Loucy (cell line): ENCODE results near the gene SMARCA1.

Experiments used
- H2AFZ ChIP-seq: fragments of 200-600 bp; sonication (generic); 2 replicates; pipeline ENCODE4 v1.6.0; 2016; ENCODE audit warnings: antibody characterized with exemption, mild to moderate bottlenecking, low read length, moderate library complexity
- H3F3A ChIP-seq: fragments of 200-600 bp; 2 replicates; pipeline ENCODE4 v1.6.0; 2016; ENCODE audit warnings: antibody characterized with exemption, low read depth, mild to moderate bottlenecking
- H3K27me3 ChIP-seq: fragments of 200-600 bp; sonication (generic); 2 replicates; pipeline ENCODE4 v1.6.1; 2014; ENCODE audit warnings: low read length, mild to moderate bottlenecking; ENCODE audit not compliant: insufficient read depth, poor library complexity, severe bottlenecking
- H3K36me3 ChIP-seq: fragments of 200-600 bp; sonication (generic); 2 replicates; pipeline ENCODE4 v1.6.1; 2016; ENCODE audit warnings: low read length; ENCODE audit not compliant: insufficient read depth
- H3K4me1 ChIP-seq: fragments of 200-600 bp; sonication (generic); 2 replicates; pipeline ENCODE4 v1.5.1; 2014; ENCODE audit warnings: low read length, mild to moderate bottlenecking; ENCODE audit not compliant: insufficient read depth, poor library complexity, severe bottlenecking
- H3K4me2 ChIP-seq: fragments of 200-600 bp; sonication (generic); 2 replicates; pipeline ENCODE4 v1.6.0; 2014; ENCODE audit warnings: antibody characterized with exemption, low read length, low read depth, mild to moderate bottlenecking; ENCODE audit not compliant: poor library complexity, severe bottlenecking
- H3K4me3 ChIP-seq: fragments of 200-600 bp; sonication (generic); 2 replicates; pipeline ENCODE4 v1.5.1; 2014; ENCODE audit warnings: low read length, mild to moderate bottlenecking, mixed read lengths; ENCODE audit not compliant: poor library complexity, severe bottlenecking
- H3K79me2 ChIP-seq: fragments of 200-600 bp; sonication (generic); 2 replicates; pipeline ENCODE4 v1.6.1; 2014; ENCODE audit warnings: low read length; ENCODE audit not compliant: insufficient read depth
- H3K9ac ChIP-seq: fragments of 200-600 bp; sonication (generic); 2 replicates; pipeline ENCODE4 v1.6.0; 2014; ENCODE audit warnings: mild to moderate bottlenecking, low read depth, low read length, moderate library complexity; ENCODE audit not compliant: poor library complexity, severe bottlenecking
- H3K9me2 ChIP-seq: fragments of 200-600 bp; sonication (generic); replicated peaks from 2 replicates; pipeline ENCODE4 v1.6.1; 2016; ENCODE audit warnings: low read depth, low read length, mixed read lengths
- H3K9me3 ChIP-seq: fragments of 200-600 bp; sonication (generic); 2 replicates; pipeline ENCODE4 v1.6.1; 2014; ENCODE audit warnings: mild to moderate bottlenecking, antibody characterized with exemption, low read length, low read depth; ENCODE audit not compliant: insufficient read depth
- H4K20me1 ChIP-seq: fragments of 200-600 bp; sonication (generic); 2 replicates; pipeline ENCODE4 v1.6.0; 2014; ENCODE audit warnings: antibody characterized with exemption, low read length, mild to moderate bottlenecking; ENCODE audit not compliant: insufficient read depth, poor library complexity, severe bottlenecking
- EZH2phosphoT487 ChIP-seq: fragments of 200-600 bp; IDR thresholded peaks from 2 replicates; pipeline ENCODE4 v1.6.1; 2018; ENCODE audit warnings: antibody characterized with exemption, mild to moderate bottlenecking, moderate library complexity, borderline replicate concordance
- TF ChIP-seq, protein P1 (sequence below): fragments of 200-600 bp; sonication (generic); conservative IDR thresholded peaks from 2 replicates; pipeline ENCODE4 v1.5.1; 2014; ENCODE audit warnings: mild to moderate bottlenecking, antibody characterized with exemption, low read length

Gene SMARCA1

GRCh38 chrX:129404670-129405008 is 118.7 kb downstream of the SMARCA1 start:
- Histone ChIP-seq H3K27me3 (no peaks in the 10 kb centered on the region), H3K9ac (no peak overlapping the region), H3K36me3 (no peaks in the 10 kb centered on the region), H3F3A (no peaks in the 10 kb centered on the region), H3K9me3 (no peaks in the 10 kb centered on the region), H3K9me2 (no peaks in the 10 kb centered on the region), H3K4me3 (no peak overlapping the region), H3K79me2 (no peaks in the 10 kb centered on the region), H3K4me2 (no peak overlapping the region), H4K20me1 (no peaks in the 10 kb centered on the region), H3K4me1 (peaks cover 6% of the 10 kb centered on the region), H2AFZ (no peak overlapping the region)
- no peak for TF ChIP-seq EZH2phosphoT487
- TF ChIP-seq, protein P1, sequence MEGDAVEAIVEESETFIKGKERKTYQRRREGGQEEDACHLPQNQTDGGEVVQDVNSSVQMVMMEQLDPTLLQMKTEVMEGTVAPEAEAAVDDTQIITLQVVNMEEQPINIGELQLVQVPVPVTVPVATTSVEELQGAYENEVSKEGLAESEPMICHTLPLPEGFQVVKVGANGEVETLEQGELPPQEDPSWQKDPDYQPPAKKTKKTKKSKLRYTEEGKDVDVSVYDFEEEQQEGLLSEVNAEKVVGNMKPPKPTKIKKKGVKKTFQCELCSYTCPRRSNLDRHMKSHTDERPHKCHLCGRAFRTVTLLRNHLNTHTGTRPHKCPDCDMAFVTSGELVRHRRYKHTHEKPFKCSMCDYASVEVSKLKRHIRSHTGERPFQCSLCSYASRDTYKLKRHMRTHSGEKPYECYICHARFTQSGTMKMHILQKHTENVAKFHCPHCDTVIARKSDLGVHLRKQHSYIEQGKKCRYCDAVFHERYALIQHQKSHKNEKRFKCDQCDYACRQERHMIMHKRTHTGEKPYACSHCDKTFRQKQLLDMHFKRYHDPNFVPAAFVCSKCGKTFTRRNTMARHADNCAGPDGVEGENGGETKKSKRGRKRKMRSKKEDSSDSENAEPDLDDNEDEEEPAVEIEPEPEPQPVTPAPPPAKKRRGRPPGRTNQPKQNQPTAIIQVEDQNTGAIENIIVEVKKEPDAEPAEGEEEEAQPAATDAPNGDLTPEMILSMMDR: no peak

DNA sequence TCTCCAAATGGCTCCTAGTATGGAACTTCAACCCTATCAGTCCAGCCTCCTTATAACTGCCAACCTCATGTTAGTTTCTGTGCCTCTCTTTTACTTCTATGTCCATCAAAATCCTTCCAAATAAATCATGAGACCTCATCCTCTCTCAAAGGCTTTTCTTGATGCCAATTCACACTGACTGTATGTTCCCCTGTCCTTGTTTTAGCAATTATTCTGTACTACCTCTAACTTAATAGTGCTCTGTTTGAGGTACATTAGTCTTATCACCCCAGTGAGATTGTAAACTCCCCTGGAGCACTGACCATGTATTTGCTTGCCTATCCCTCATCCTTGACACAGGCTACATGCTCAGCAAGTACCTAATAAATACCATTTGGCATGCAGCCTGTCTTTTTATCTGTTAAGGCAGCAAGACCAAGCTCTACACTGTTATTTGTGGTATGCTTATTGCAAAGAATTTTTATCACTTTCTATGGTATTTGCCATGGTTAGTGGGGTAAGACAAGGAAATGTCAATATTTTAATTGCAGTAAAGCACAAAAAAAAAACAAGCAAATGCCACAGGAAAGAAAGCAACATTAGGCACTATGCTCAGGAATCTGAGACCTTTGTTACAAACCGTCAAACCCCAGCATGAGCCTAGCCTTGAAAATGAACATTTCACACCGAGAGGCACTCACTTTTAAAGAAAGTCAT is 119.2 kb downstream of the SMARCA1 start:
- no peak overlapping the region for H3K4me2 ChIP-seq

More for the DNA sequence above, 119.2 kb downstream of the SMARCA1 start:
- Histone ChIP-seq H3K36me3 (no peaks in the 10 kb centered on the region), H3K9me2 (no peaks in the 10 kb centered on the region), H3K27me3 (no peaks in the 10 kb centered on the region), H3F3A (no peaks in the 10 kb centered on the region), H3K4me3 (no peak overlapping the region), H3K9ac (no peak overlapping the region), H3K4me1 (peaks cover 6% of the 10 kb centered on the region), H3K79me2 (no peaks in the 10 kb centered on the region), H4K20me1 (no peaks in the 10 kb centered on the region), H2AFZ (no peak overlapping the region), H3K9me3 (no peaks in the 10 kb centered on the region)
- TF ChIP-seq, protein P1: no peak
